GM19035 (cell line): ENCODE data around the gene C13orf42.

ENCODE experiments used
- ATAC-seq: cut with Tn5 transposase; IDR thresholded peaks from one replicate; pipeline ENCODE4 v1.9.1; 2021; ENCODE audit not compliant: unreplicated experiment

The C13orf42 gene

GRCh38 chr13:51111174-51111573 lies at the start of gene C13orf42:
Gene C13orf42 (minus strand): TSS chr13:51111274. CDS start chr13:51111209, 65 bp downstream.
- no peak for ATAC-seq

- no peak for ATAC-seq
These were observed 47.9 kb upstream of the C13orf42 start for GRCh38 chr13:51158880-51159518.

GRCh38 chr13:51158365-51158764 lies 47.3 kb upstream of the C13orf42 start:
- ATAC-seq = no peak

- ATAC-seq = no peak
These were observed 45.6 kb upstream of the C13orf42 start for GRCh38 chr13:51156648-51157047.

GRCh38 chr13:51155776-51156515 lies 44.9 kb upstream of the C13orf42 start:
- ATAC-seq = no peak

GRCh38 chr13:51155161-51155560 lies 44.1 kb upstream of the C13orf42 start:
- no peak for ATAC-seq

- ATAC-seq = no peak
These were observed 43.0 kb upstream of the C13orf42 start for GRCh38 chr13:51154029-51154555.

GRCh38 chr13:51153527-51153926 lies 42.5 kb upstream of the C13orf42 start:
- ATAC-seq = no peak

GRCh38 chr13:51152701-51153100 lies 41.6 kb upstream of the C13orf42 start:
- no peak for ATAC-seq

- no peak for ATAC-seq
These were observed 40.4 kb upstream of the C13orf42 start for GRCh38 chr13:51151463-51151862.

- no peak for ATAC-seq
These were observed 38.0 kb upstream of the C13orf42 start for GRCh38 chr13:51148952-51149573.

GRCh38 chr13:51148223-51148951 lies 37.3 kb upstream of the C13orf42 start:
- no peak for ATAC-seq

GRCh38 chr13:51147732-51148131 lies 36.7 kb upstream of the C13orf42 start:
- ATAC-seq = no peak

GRCh38 chr13:51146667-51147066 lies 35.6 kb upstream of the C13orf42 start:
- ATAC-seq = no peak

- ATAC-seq = no peak
These were observed 26.2 kb upstream of the C13orf42 start for GRCh38 chr13:51137250-51137649.

GRCh38 chr13:51136276-51136980 lies 25.4 kb upstream of the C13orf42 start:
- ATAC-seq = no peak

- ATAC-seq = no peak
These were observed 23.8 kb upstream of the C13orf42 start for GRCh38 chr13:51134763-51135365.

GRCh38 chr13:51130348-51130747 lies 19.3 kb upstream of the C13orf42 start:
- ATAC-seq = no peak

- no peak for ATAC-seq
These were observed 14.6 kb upstream of the C13orf42 start for GRCh38 chr13:51125495-51126226.
